DMS53 treated with DMSO at 0.1 percent for 48 hours (cell line): Measurements from ENCODE around the gene FAAP20.

Source experiments
- DNase-seq: peaks from one replicate; lab custom pipeline; 2025; ENCODE audit not compliant: unreplicated experiment; lab: John Stamatoyannopoulos, UW

FAAP20 gene

GRCh38 chr1:2212532-2213491, 18.2 kb upstream of the FAAP20 start:
- DNase-seq: peak; percentile 70

- DNase-seq: no peak
Measured at GRCh38 chr1:2212274-2212531, 17.6 kb upstream of the FAAP20 start.

DNA sequence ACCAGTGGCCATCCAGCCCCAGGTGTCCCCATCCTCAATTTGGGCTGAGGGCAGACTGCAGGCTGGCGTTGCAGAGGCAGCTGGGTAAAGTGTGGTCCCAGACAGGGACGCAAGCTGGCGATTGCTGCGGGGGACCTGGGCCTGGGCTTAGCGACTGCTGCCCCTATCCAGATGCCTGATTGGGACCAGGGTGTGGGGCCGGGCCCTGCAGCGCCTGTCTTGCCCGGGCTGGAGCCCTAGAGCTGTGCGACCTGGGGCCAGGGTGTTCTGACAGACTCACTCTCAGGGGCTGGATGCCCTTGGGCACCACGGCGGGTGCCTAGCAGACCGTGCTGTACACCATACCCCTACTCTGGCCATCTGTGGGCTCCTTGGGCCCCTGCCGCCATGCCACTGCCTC, 16.2 kb upstream of the FAAP20 start:
- DNase-seq: no peak

DNA sequence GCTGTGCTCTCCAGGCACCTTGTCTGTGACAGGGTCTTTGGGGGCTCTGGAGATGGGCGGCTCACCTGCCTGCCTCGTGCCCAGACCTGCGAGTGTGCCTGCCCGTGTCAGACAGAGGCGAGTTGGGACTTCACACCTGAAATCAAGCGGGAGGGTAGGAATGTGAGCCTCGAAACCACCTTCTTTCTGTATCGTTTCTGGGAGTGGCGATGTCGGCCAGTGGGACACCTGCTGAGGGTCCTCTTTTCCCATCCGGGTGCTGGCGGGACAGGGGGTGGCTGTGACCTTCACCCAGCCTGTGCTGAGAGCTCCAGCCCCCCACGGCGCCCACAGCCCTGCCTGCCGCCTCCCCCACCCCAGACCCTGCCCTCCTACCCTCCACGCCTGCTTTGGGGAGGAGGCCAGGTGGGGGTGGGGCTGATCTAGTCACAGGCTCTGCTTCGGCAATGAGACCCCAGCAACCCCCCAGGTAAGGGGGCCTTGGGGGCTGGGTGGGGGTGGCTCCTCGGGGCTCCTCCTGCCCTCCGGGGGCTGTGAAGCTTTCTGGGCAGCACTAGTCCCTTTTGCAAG, 15.6 kb upstream of the FAAP20 start:
- no peak for DNase-seq

GRCh38 chr1:2209400-2210083, 15.0 kb upstream of the FAAP20 start:
- no peak for DNase-seq

DNA sequence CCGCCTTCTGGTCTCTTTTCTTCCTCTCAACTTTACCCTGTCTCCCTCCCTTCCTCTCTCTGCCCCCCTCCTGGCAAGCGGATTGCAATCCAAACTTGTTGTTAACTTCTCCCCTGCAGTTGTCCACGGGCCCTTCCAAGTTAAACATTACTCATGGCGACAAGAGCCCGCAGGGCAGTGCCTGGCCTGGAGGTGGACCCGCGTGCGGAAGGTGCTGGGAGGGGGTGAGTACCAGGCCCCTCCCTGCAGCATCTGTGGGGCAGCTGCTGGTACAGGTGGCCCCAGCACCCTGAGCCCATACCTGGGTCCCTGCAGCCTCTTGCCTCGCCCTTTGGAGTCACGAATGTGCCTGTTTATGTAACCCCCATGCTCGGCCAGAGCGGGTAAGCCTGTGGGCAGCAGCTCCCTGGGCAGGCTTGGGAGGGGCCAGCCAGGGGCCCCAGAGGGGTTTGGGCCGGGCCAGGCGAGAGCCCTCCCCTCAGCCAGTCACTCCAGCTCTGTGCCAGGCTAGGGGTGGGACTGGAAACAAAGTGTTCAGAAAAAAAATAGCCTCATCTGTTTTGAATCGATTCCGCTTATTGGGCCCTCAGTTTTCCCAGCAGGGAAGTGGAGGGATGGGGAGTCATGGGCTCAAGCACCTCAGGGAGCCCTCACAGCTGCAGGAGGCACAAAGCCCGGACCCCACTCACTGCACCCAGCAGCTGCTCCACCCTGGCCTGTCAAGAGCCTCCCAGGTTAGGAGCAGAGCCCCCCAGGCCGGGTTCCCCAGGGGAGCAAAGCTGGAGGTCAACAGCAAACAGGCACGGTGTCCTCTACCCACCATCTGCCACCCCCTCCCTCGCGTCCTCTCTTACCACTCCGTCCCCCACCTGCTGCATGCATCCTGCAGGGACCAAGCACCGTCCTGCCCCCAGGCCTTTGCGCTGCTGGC, 14.0 kb upstream of the FAAP20 start:
- peak; percentile 17 for DNase-seq

DNA sequence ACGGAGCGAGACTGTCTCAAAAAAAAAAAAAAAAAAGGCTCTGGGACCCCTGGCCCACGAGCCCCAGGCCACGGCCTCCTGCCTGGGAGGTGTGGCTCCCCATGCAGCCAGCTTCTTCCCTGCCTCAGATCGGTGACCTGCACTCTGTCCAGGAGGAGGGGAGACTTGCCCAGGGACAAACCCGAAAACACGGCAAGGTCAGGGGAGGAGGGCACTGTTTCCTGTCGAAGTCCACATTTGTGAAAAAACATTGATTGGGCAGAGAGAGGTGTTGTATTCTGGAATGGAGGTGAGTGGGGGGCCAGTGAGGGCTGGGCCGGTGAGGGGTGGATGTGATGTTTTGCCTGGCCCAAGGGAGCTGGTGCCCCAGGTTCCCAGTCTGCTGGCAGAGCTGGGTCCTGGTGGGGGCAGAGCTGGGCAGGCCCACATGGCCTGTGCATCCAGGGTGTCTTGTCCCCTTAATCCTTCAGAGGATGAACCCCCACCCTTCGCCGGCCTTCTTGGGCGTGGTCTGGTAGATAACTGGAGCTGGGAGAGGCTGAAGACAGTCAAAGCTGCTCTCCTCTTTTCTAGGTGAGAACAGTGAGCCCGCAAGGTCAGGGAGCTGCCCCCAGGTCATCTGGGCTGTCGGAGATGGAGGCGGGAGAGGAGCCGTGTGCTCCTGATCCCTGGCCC, 12.4 kb upstream of the FAAP20 start:
- no peak for DNase-seq

- peak; percentile 31 for DNase-seq
Measured at GRCh38 chr1:2205191-2205952, 10.8 kb upstream of the FAAP20 start.

DNA sequence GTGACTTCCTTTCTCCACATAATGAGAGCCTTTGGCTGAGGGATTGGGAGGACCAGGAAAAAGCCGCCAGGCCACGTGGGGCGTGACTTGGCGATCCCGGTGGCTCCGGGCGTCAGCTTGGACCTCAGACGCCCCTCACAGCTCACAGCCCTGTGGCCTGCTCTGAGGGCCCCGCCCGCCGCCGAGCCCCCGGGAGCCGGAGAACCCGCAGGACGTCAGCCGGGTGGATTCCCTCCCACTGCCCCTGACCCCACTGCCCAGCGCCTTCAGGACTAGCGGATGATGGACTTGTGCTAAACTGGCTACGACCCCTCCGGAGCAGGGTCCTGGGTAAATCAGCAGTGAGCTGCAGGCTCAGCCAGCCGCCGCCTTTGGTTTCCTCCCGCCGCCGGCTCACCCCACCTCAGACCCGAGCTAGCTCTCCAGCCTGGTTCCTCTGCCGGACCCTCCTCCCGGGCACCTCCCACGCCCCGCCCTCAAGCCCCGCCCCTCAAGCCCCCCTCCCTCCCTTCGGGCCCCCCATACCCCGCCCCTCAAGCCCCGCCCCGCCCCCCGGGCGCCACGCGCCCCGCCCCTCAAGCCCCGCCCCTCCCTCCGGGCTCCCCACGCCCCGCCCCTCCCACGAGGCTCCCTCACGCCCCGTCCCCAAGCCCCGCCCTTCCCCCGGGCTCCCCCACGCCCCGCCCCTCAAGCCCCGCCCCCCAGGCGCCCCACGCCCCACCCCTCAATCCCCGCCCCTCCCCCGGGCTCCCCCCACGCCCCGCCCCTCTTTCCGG, 10.0 kb upstream of the FAAP20 start:
- DNase-seq: peak; percentile 35

- DNase-seq: no peak
Measured at GRCh38 chr1:2203671-2204414, 9.3 kb upstream of the FAAP20 start.

DNA sequence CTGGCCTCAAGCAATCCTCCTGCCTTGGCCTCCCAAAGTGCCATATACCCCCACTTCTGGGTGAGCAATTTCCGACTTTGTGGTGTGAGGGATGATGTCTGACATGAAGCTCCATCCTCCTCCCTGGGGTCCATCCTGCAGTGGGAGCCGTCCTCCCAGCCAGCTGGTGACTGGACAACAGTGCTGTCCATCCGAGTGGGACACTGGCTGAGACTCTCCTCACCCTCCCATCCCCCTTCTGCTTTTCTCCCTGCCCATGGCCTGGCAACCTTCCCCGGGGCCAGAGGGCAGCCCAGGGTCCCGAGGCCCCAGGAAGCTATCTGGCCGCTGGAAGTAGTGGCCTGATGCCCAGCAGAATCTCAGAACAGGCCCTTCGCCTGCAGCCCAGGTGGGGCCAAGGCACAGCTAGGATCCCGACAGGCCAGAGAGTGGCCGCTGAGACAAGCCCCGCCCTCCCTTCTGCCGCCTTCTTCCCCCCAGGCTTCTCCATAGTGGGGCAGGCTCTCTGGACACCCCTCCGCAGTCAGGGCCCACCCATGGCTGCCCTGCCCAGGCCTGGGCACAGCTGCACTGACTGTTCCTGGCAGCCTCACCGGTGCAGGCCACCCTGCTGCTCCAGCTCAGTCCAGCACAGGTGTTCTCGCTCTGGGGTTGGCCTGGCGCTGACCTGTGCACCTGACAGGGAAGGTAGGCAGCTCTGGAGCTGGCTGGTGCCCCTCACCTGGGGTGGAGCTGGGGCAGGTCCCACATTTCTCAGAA, 8.4 kb upstream of the FAAP20 start:
- no peak for DNase-seq

- DNase-seq: no peak
Measured at GRCh38 chr1:2202008-2202575, 7.5 kb upstream of the FAAP20 start.

DNA sequence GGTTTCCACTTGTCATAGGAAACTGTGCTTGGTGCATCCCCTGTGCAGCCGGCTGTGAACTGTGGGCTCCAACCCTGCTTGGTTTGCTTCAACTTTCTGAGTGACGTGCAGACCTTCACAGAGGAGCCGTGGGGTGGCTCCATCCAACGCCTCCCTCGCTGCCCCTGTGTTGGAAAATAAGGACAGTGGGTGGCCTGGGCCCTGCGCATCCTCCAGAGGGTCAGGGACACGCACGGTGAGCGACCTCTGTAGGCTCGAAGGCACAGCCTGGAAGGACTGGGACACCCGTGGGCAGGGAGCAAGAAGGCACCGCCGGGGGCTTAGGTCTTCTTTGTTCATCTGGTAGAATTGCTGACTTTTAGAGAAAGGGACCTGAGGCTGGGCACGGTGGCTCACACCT, 6.5 kb upstream of the FAAP20 start:
- no peak for DNase-seq

DNA sequence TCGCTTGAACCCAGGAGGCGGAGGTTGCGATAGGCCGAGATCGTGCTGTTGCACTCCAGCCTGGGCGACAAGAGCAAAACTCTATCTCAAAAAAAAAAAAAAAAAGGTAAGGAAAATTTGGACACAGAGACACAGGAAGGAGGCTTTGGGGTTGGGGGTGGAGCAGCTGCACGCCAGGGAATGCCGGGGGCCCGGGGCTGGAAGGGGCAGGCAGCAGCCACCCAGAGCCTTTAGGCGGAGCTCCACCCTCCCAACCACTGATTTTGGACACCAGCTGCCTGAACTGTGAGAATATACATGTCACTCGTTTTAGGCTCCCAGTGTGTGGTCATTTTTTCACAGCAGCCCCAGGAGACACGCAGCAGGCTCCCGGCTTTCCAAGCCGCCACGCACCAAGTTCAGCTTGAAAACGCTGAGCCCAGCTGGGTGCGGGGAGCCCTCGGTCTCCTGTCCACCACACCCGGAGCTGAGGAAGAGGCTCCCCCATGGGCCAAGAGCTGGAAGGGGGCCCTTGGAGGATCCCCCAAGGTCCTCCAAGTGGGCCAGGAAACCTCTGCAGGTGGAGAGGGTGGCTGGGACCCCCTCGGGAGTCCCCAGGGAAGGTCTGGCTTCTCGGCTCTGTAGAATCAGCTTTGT, 5.9 kb upstream of the FAAP20 start:
- no peak for DNase-seq

- peak; percentile 43 for DNase-seq
Measured at GRCh38 chr1:2199042-2199810, 4.7 kb upstream of the FAAP20 start.

DNA sequence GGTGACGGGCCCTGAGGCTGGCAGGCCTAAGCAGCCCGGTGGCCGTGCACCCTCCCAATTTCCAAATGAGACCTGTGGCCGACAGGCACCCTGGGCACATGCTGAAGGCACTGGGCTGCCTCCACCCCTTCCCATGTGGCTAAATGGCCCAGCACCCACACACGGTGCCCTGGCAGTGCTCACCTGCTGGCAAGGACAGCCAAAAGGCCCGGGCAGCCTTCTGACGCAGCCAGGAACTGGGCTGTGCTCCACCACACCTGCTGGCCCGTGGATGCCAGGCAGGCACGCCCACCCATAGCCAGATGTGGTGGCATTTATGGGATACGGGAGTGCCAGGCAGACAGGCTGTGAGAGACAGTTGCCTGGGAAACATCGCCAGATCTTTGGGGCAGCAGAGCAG, 4.0 kb upstream of the FAAP20 start:
- DNase-seq: no peak
